ENCODE measurements around the gene SLC45A1. TPM values are rescaled to one million over a fixed set of nuclear protein-coding genes. Genes with fewer than 3 reads are reported as not detected.

Gene SLC45A1
- total RNA-seq, 1 donor from 2014 or later: 1.8 TPM

DNA sequence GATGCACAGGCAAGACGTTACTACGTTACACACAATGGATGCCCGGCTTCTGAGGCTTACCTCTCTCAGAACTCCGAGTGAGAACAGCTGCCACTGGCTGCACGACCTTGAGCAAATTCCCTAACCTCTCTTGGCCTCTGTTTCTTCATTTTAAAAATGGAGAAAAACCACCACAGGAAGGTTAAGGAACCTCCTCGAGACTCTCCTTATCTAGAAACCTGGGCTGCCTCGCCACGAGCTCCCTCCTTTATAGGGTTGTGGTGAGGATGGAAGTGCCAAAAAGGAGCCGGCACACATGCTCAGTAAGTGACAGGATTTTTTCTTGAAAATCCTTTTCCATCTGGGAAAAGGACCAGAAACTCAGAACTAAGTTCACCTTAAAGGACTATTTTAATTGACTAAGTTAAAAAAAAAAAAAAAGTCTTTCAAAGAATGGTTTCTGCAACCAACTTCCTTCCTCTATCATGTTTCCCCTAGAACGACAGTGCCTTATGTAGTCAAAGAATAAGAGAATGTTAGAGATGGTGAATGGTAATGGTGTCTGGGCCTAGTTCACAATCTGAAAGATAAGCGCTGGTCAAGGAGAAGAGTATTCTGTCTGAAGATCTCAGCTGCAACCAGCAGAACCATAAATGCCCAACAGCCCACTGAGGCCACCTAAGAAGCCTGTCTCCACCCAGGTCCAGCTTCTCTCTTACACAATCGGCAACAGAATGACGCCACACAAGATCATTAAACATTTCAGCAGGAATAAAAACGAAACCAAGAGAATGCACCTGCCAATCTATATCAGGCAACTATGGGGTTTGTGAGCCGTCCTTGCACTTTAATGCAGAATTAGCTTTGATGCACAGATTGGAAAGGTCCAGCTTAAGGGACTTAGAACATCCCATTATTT lies 64.9 kb downstream of the SLC45A1 start:
- Histone ChIP-seq H3K27me3 (ENCODE audit: low read depth) (no peaks in the 10 kb centered on the region), H3K4me3 (no peak overlapping the region), H3K27ac (replicated peaks) (peak overlapping the region; percentile 94), H3K36me3 (no peaks in the 10 kb centered on the region), H3K4me1 (peaks cover 99% of the 10 kb centered on the region), H3K9me3 (replicated peaks) (no peaks in the 10 kb centered on the region)
- no peak for DNase-seq
- intact Hi-C loops (cut with micrococcal nuclease): no loop called here
- no peak for TF ChIP-seq CTCF (IDR thresholded peaks at IDR 0.05; ENCODE audit: borderline replicate concordance)

- no peaks in the 10 kb centered on the region for H3K9me3 ChIP-seq (replicated peaks)
- no peak overlapping the region for H3K4me3 ChIP-seq
- peaks cover 2% of the 10 kb centered on the region for H3K36me3 ChIP-seq
- H3K4me1 ChIP-seq: peaks cover 97% of the 10 kb centered on the region
- no peaks in the 10 kb centered on the region for H3K27me3 ChIP-seq (ENCODE audit: low read depth)
- intact Hi-C loops (cut with micrococcal nuclease): no loop called here
- peak overlapping the region; percentile 94 for H3K27ac ChIP-seq (replicated peaks)
- TF ChIP-seq CTCF (IDR thresholded peaks at IDR 0.05; ENCODE audit: borderline replicate concordance): no peak
- no peak for DNase-seq
Measured at GRCh38 chr1:8384088-8384487, 66.2 kb downstream of the SLC45A1 start.

- intact Hi-C loops (cut with micrococcal nuclease): no loop called here
- DNase-seq: no peak
- no peak for TF ChIP-seq CTCF (IDR thresholded peaks at IDR 0.05; ENCODE audit: borderline replicate concordance)
- H3K27me3 ChIP-seq (ENCODE audit: low read depth): no peaks in the 10 kb centered on the region
- peaks cover 5% of the 10 kb centered on the region for H3K36me3 ChIP-seq
- peaks cover 97% of the 10 kb centered on the region for H3K4me1 ChIP-seq
- no peak overlapping the region for H3K4me3 ChIP-seq
- peak overlapping the region; percentile 94 for H3K27ac ChIP-seq (replicated peaks)
- no peaks in the 10 kb centered on the region for H3K9me3 ChIP-seq (replicated peaks)
Measured at GRCh38 chr1:8384577-8384976, 66.7 kb downstream of the SLC45A1 start.

- no peak for DNase-seq
- intact Hi-C loops (cut with micrococcal nuclease): no loop called here
Measured at GRCh38 chr1:8386247-8386646, 68.3 kb downstream of the SLC45A1 start.

More at GRCh38 chr1:8386247-8386646, 68.3 kb downstream of the SLC45A1 start:
- Histone ChIP-seq H3K4me1 (peaks cover 97% of the 10 kb centered on the region), H3K27me3 (ENCODE audit: low read depth) (no peaks in the 10 kb centered on the region), H3K36me3 (peaks cover 5% of the 10 kb centered on the region), H3K27ac (replicated peaks) (peak overlapping the region; percentile 94), H3K9me3 (replicated peaks) (no peaks in the 10 kb centered on the region), H3K4me3 (no peak overlapping the region)
- no peak for TF ChIP-seq CTCF (IDR thresholded peaks at IDR 0.05; ENCODE audit: borderline replicate concordance)

All from left ventricle myocardium inferior (tissue), 1 donor.